ES-I3 (cell line): Measurements from ENCODE around the gene DAB2IP.

ENCODE experiments used
- H3K36me3 ChIP-seq: 2 replicates; pipeline ENCODE4 v1.6.1; 2013; ENCODE audit warnings: mild to moderate bottlenecking, low read length, control low read depth, moderate library complexity; ENCODE audit not compliant: insufficient read depth
- H3K4me1 ChIP-seq: 2 replicates; pipeline ENCODE4 v1.6.1; 2013; ENCODE audit warnings: mild to moderate bottlenecking, control low read depth, low read length; ENCODE audit not compliant: insufficient read depth
- H3K9ac ChIP-seq: 2 replicates; pipeline ENCODE4 v1.6.1; 2013; ENCODE audit warnings: low read depth, mild to moderate bottlenecking, low read length, moderate library complexity
- H3K9me3 ChIP-seq: 2 replicates; pipeline ENCODE4 v1.6.1; 2013; ENCODE audit warnings: mild to moderate bottlenecking, low read length, moderate library complexity; ENCODE audit not compliant: control insufficient read depth, insufficient read depth

The DAB2IP gene

GRCh38 chr9:121773954-121774714, 122.7 kb downstream of the DAB2IP start:
- Histone ChIP-seq H3K36me3 (peaks cover 4% of the 10 kb centered on the region), H3K4me1 (no peaks in the 10 kb centered on the region), H3K9me3 (no peaks in the 10 kb centered on the region), H3K9ac (no peak overlapping the region)

- Histone ChIP-seq H3K4me1 (peaks cover 6% of the 10 kb centered on the region; the same call in 1 of the 2 replicates), H3K9me3 (no peaks in the 10 kb centered on the region), H3K36me3 (no peaks in the 10 kb centered on the region; the same call in 1 of the 2 replicates), H3K9ac (no peak overlapping the region)
Measured at GRCh38 chr9:121774715-121775613, 123.5 kb downstream of the DAB2IP start.

- no peaks in the 10 kb centered on the region for H3K9me3 ChIP-seq
- peaks cover 6% of the 10 kb centered on the region; the same call in 1 of the 2 replicates for H3K4me1 ChIP-seq
- H3K36me3 ChIP-seq = no peaks in the 10 kb centered on the region; the same call in 1 of the 2 replicates
- H3K9ac ChIP-seq = no peak overlapping the region
Measured at GRCh38 chr9:121776001-121776738, 124.7 kb downstream of the DAB2IP start.

GRCh38 chr9:121776739-121777637, 125.6 kb downstream of the DAB2IP start:
- Histone ChIP-seq H3K9me3 (no peaks in the 10 kb centered on the region), H3K4me1 (peaks cover 6% of the 10 kb centered on the region; the same call in 1 of the 2 replicates), H3K36me3 (no peaks in the 10 kb centered on the region; the same call in 1 of the 2 replicates), H3K9ac (no peak overlapping the region)

- Histone ChIP-seq H3K4me1 (peaks cover 7% of the 10 kb centered on the region; the same call in 1 of the 2 replicates), H3K9me3 (no peaks in the 10 kb centered on the region), H3K36me3 (no peaks in the 10 kb centered on the region)
Measured at GRCh38 chr9:121778252-121779225, 127.1 kb downstream of the DAB2IP start.

GRCh38 chr9:121779381-121780117, 128.1 kb downstream of the DAB2IP start:
- Histone ChIP-seq H3K36me3 (no peaks in the 10 kb centered on the region), H3K4me1 (peaks cover 17% of the 10 kb centered on the region), H3K9ac (no peak overlapping the region), H3K9me3 (no peaks in the 10 kb centered on the region)

More at GRCh38 chr9:121778252-121779225, 127.1 kb downstream of the DAB2IP start:
- no peak overlapping the region for H3K9ac ChIP-seq

- H3K36me3 ChIP-seq = peaks cover 3% of the 10 kb centered on the region; the same call in 1 of the 2 replicates
- H3K4me1 ChIP-seq = peaks cover 22% of the 10 kb centered on the region
- no peaks in the 10 kb centered on the region for H3K9me3 ChIP-seq
- H3K9ac ChIP-seq = no peak overlapping the region
Measured at GRCh38 chr9:121780177-121781040, 129.0 kb downstream of the DAB2IP start.

GRCh38 chr9:121781145-121781548, 129.7 kb downstream of the DAB2IP start:
- Histone ChIP-seq H3K36me3 (peaks cover 5% of the 10 kb centered on the region; the same call in 1 of the 2 replicates), H3K4me1 (peaks cover 22% of the 10 kb centered on the region), H3K9ac (no peak overlapping the region), H3K9me3 (no peaks in the 10 kb centered on the region)

- no peaks in the 10 kb centered on the region for H3K9me3 ChIP-seq
- no peak overlapping the region for H3K9ac ChIP-seq
- H3K4me1 ChIP-seq = peaks cover 22% of the 10 kb centered on the region
Measured at GRCh38 chr9:121781701-121782464, 130.4 kb downstream of the DAB2IP start.

GRCh38 chr9:121782514-121783110, 131.2 kb downstream of the DAB2IP start:
- no peaks in the 10 kb centered on the region for H3K9me3 ChIP-seq
- peaks cover 26% of the 10 kb centered on the region for H3K4me1 ChIP-seq
- no peak overlapping the region for H3K9ac ChIP-seq
- H3K36me3 ChIP-seq = peaks cover 5% of the 10 kb centered on the region; the same call in 1 of the 2 replicates

More at GRCh38 chr9:121781701-121782464, 130.4 kb downstream of the DAB2IP start:
- peaks cover 5% of the 10 kb centered on the region; the same call in 1 of the 2 replicates for H3K36me3 ChIP-seq
